CD4-positive, CD25-positive, alpha-beta regulatory T cell (primary cell): ENCODE data around the gene PPP1R2B. TPM values are rescaled to one million over a fixed set of nuclear protein-coding genes. Genes with fewer than 3 reads are reported as not detected.
"Not testable (repeated sequence)": the region's sequence is repeated elsewhere in the genome, so short reads cannot be mapped to it uniquely, and the experiment has no call there.

Source experiments
- ATAC-seq, 2 donors: fragments of 150-1000 bp; cut with Tn5 transposase; one replicate each; pipeline ENCODE4 v1.10.0; 2021; ENCODE audit warnings: low read depth in 2 of 2, moderate number of reproducible peaks in 2 of 2, moderate library complexity in 1 of 2
- DNase-seq, 3 donors: peaks; one replicate each; pipeline versions ENCODE4 v3.0.0 to v3.0.0-alpha.2; 2012 to 2022; ENCODE audit warnings: mixed read lengths in 1 of 3
- H3K27ac ChIP-seq: one replicate; pipeline ENCODE4 v1.7.0; 2013; ENCODE audit warnings: mild to moderate bottlenecking, low read length; ENCODE audit not compliant: insufficient read depth, poor library complexity, severe bottlenecking
- H3K27me3 ChIP-seq: one replicate; pipeline ENCODE4 v1.7.0; 2013; ENCODE audit warnings: low read length; ENCODE audit not compliant: control insufficient read depth, insufficient read depth
- H3K36me3 ChIP-seq: one replicate; pipeline ENCODE4 v1.7.0; 2013; ENCODE audit warnings: mild to moderate bottlenecking, low read length, moderate library complexity; ENCODE audit not compliant: control insufficient read depth, insufficient read depth
- H3K4me1 ChIP-seq: 2 replicates; pipeline ENCODE4 v1.7.0; 2013; ENCODE audit warnings: mild to moderate bottlenecking, low read length; ENCODE audit not compliant: insufficient read depth, control insufficient read depth, poor library complexity, severe bottlenecking
- H3K4me3 ChIP-seq: one replicate; pipeline ENCODE4 v1.7.0; 2013; ENCODE audit warnings: low read depth, mild to moderate bottlenecking, low read length, moderate library complexity
- H3K9me3 ChIP-seq, 2 experiments: 1 replicate in 1 of 2; 2 replicates in 1 of 2; pipeline ENCODE4 v1.7.0; 2013; ENCODE audit warnings: low read length in 2 of 2, mild to moderate bottlenecking in 1 of 2, moderate library complexity in 1 of 2; ENCODE audit not compliant: control insufficient read depth in 2 of 2
- H3K27ac Mint-ChIP-seq, 3 donors: one replicate each; pipeline ENCODE4 v1.8.0; 2020 to 2022; ENCODE audit warnings: mild to moderate bottlenecking in 3 of 3, mixed read lengths in 3 of 3, moderate library complexity in 2 of 3
- H3K27me3 Mint-ChIP-seq: one replicate; pipeline ENCODE4 v1.8.0; 2022; ENCODE audit warnings: mild to moderate bottlenecking, mixed read lengths
- H3K36me3 Mint-ChIP-seq: one replicate; pipeline ENCODE4 v1.8.0; 2020; ENCODE audit warnings: mixed read lengths
- H3K4me1 Mint-ChIP-seq, 4 donors: one replicate each; pipeline ENCODE4 v1.8.0; 2020 to 2022; ENCODE audit warnings: mixed read lengths in 4 of 4, mild to moderate bottlenecking in 1 of 4
- H3K4me3 Mint-ChIP-seq, 4 donors: one replicate each; pipeline ENCODE4 v1.8.0; 2020 to 2022; ENCODE audit warnings: mild to moderate bottlenecking in 4 of 4, mixed read lengths in 4 of 4, moderate library complexity in 3 of 4
- H3K9me3 Mint-ChIP-seq, 7 donors: one replicate each; pipeline ENCODE4 v1.8.0; 2020 to 2022; ENCODE audit warnings: mixed read lengths in 7 of 7, mild to moderate bottlenecking in 3 of 7, moderate library complexity in 2 of 7
- polyA plus RNA-seq, 4 donors: library from polyadenylated mRNA; unstranded; fragments of 300-500 nt; fragmentation: Illumina TruSeq; gene quantifications; one replicate each; pipeline ENCODE4 v1.2.3, GENCODE V29; 2021
- total RNA-seq: library from RNA; stranded (reverse); gene quantifications from one replicate; pipeline ENCODE4 v1.2.3, GENCODE V29; 2022

The PPP1R2B gene
- total and polyA plus RNA-seq, 5 donors from 2014 or later = 0.10 to 1.0 (median 0.17) TPM

DNA sequence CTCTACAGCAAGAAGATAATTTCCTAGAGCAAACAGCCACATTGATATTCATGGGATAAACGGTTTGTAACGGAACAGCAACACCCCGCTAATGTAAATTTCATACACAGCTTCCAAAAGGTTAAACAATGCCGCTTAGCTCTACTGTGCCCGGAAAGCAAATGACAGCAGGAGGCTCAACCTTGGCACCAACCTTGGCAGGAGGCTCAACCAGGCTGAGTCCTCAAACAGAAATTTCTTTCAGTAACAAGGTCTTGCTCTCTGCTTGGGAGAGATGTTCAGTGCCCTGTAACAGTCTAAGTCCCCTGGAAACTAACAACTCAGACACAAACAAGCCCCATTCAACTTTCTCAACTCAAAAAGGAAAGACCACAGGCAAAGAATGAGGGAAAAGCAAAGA, 11.1 kb upstream of the PPP1R2B start:
- H3K36me3 Mint-ChIP-seq = no peaks in the 10 kb centered on the region
- ATAC-seq = no peak
- Histone ChIP-seq H3K4me1 (no peaks in the 10 kb centered on the region), H3K36me3 (no peaks in the 10 kb centered on the region), H3K27me3 (no peaks in the 10 kb centered on the region), H3K27ac (no peak overlapping the region), H3K4me3 (no peak overlapping the region), H3K9me3 (no peaks in the 10 kb centered on the region)
- no peak for DNase-seq
- H3K4me1 Mint-ChIP-seq = peaks cover 0 to 2% (median 0%) of the 10 kb centered on the region in 4 donors
- H3K27ac Mint-ChIP-seq = no peak overlapping the region
- peaks cover 20% of the 10 kb centered on the region for H3K27me3 Mint-ChIP-seq
- H3K4me3 Mint-ChIP-seq = no peak overlapping the region
- H3K9me3 Mint-ChIP-seq = no peaks in the 10 kb centered on the region

GRCh38 chr5:156841737-156842136, 8.4 kb upstream of the PPP1R2B start:
- peaks cover 6% of the 10 kb centered on the region for H3K27me3 Mint-ChIP-seq
- H3K27ac ChIP-seq = no peak overlapping the region
- no peak overlapping the region for H3K4me3 Mint-ChIP-seq

GRCh38 chr5:156846914-156847313, 3.2 kb upstream of the PPP1R2B start:
- no peak overlapping the region for H3K4me3 ChIP-seq
- H3K27me3 ChIP-seq = peaks cover 5% of the 10 kb centered on the region
- H3K4me1 ChIP-seq = no peaks in the 10 kb centered on the region
- H3K36me3 ChIP-seq = no peaks in the 10 kb centered on the region
- Mint-ChIP-seq H3K27me3 (peaks cover 33% of the 10 kb centered on the region), H3K27ac (no peak overlapping the region), H3K36me3 (no peaks in the 10 kb centered on the region), H3K4me3 (no peak overlapping the region), H3K4me1 (no peaks in the 10 kb centered on the region), H3K9me3 (peaks cover 0 to 23% (median 12%) of the 10 kb centered on the region in 7 donors)
- no peak for DNase-seq
- H3K9me3 ChIP-seq = peaks cover 4 to 9% of the 10 kb centered on the region in 2 experiments
- no peak for ATAC-seq
- H3K27ac ChIP-seq = no peak overlapping the region

More at GRCh38 chr5:156841737-156842136, 8.4 kb upstream of the PPP1R2B start:
- Histone ChIP-seq H3K36me3 (no peaks in the 10 kb centered on the region), H3K27me3 (peaks cover 3% of the 10 kb centered on the region), H3K4me3 (no peak overlapping the region), H3K9me3 (no peaks in the 10 kb centered on the region), H3K4me1 (no peaks in the 10 kb centered on the region)
- DNase-seq (no peak), ATAC-seq (no peak)
- Mint-ChIP-seq H3K4me1 (no peaks in the 10 kb centered on the region), H3K36me3 (no peaks in the 10 kb centered on the region), H3K9me3 (peaks cover 0 to 5% (median 0%) of the 10 kb centered on the region in 7 donors), H3K27ac (no peak overlapping the region)

DNA sequence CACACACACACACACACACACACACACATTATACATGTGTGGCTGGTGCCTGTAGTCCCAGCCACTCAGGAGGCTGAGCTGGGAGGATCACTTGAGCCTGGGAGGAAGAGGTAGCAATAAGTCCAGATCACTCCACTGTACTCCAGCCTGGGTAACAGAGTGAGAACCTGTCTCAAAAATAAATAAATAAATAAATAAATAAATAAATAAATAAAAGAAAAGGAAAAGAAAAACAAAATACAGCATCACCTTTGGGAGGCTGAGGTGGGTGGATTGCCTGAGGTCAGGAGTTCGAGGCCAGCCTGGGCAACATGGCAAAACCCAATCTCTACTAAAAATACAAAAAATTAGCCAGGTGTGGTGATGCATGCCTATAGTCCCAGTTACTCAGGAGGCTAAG, 1.6 kb upstream of the PPP1R2B start:
- not testable (repeated sequence) for H3K4me3 Mint-ChIP-seq

DNA sequence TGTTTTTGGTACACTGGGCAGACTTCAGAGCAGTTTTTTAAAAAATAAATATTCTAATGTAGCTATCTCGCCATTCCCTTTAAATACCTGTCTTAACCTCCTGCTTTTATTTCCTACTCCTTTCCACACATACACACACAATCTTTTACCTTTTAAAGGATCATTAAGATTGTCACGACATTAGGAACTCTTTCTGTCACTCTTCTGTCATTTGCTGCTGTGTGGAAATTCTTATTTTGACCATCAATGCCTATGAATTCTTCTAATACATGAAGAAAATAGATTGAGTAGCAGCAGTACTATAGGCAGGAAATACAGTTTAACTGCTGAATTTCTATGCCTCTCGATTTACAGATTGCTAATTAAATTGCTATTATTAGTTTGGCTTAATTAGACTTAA, 1.8 kb downstream of the PPP1R2B start:
- Mint-ChIP-seq H3K4me1 (no peaks in the 10 kb centered on the region), H3K4me3 (no peak overlapping the region), H3K27ac (no peak overlapping the region), H3K9me3 (peaks cover 0 to 44% (median 19%) of the 10 kb centered on the region in 7 donors), H3K27me3 (peaks cover 36% of the 10 kb centered on the region), H3K36me3 (no peaks in the 10 kb centered on the region)
- DNase-seq (no peak), ATAC-seq (no peak)
- no peak overlapping the region for H3K27ac ChIP-seq
- H3K4me1 ChIP-seq = no peaks in the 10 kb centered on the region
- peaks cover 9 to 18% of the 10 kb centered on the region in 2 experiments for H3K9me3 ChIP-seq
- peaks cover 2% of the 10 kb centered on the region for H3K27me3 ChIP-seq
- H3K36me3 ChIP-seq = no peaks in the 10 kb centered on the region
- H3K4me3 ChIP-seq = no peak overlapping the region

More for the DNA sequence above, 1.6 kb upstream of the PPP1R2B start:
- not testable (repeated sequence) for H3K9me3 ChIP-seq, H3K4me1 ChIP-seq, DNase-seq, H3K4me1 Mint-ChIP-seq, H3K4me3 ChIP-seq, H3K27ac ChIP-seq, H3K36me3 Mint-ChIP-seq, H3K36me3 ChIP-seq, H3K27me3 ChIP-seq, ATAC-seq, H3K27ac Mint-ChIP-seq
- peaks cover 29% of the 10 kb centered on the region for H3K27me3 Mint-ChIP-seq
- peaks cover 0 to 26% (median 12%) of the 10 kb centered on the region in 7 donors for H3K9me3 Mint-ChIP-seq

GRCh38 chr5:156853055-156853454, 3.0 kb downstream of the PPP1R2B start:
- not testable (repeated sequence) for H3K27me3 ChIP-seq, H3K4me1 ChIP-seq, H3K27ac ChIP-seq, H3K36me3 ChIP-seq, H3K36me3 Mint-ChIP-seq, H3K4me3 Mint-ChIP-seq, ATAC-seq, H3K4me1 Mint-ChIP-seq, H3K27ac Mint-ChIP-seq, H3K4me3 ChIP-seq, DNase-seq
- H3K9me3 Mint-ChIP-seq = peaks cover 0 to 38% (median 19%) of the 10 kb centered on the region in 7 donors
- H3K9me3 ChIP-seq = peaks cover 9 to 18% of the 10 kb centered on the region in 2 experiments
- peaks cover 32% of the 10 kb centered on the region for H3K27me3 Mint-ChIP-seq

DNA sequence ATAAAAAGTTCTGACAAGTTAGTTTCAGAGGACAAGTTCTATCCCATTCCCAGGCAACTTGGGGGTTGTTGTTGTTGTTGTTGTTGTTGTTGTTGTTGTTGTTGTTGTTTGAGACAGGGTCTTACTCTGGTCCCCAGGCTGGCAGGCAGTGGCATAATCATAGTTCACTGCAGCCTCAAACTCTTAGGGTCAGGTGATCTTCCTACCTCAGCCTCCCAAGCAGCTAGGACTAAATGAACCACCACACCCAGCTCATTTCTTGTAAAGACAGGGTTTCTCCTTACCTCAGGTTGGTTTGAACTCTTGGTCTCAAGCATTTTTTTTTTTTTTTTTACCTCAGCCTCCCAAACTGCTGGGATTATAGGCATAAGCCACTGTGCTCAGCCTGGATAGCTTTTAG, 15.3 kb downstream of the PPP1R2B start:
- Mint-ChIP-seq H3K4me3 (no peak overlapping the region), H3K4me1 (peaks cover 0 to 14% (median 6%) of the 10 kb centered on the region in 4 donors), H3K36me3 (peaks cover 2% of the 10 kb centered on the region), H3K27me3 (peaks cover 19% of the 10 kb centered on the region), H3K27ac (no peak overlapping the region), H3K9me3 (peaks cover 0 to 6% (median 5%) of the 10 kb centered on the region in 7 donors)
- H3K4me3 ChIP-seq = no peak overlapping the region
- peak in 1 of 3 donors; percentile 36 for DNase-seq
- H3K9me3 ChIP-seq = peaks cover 0 to under 1% of the 10 kb centered on the region in 2 experiments
- H3K27ac ChIP-seq = no peak overlapping the region
- peaks cover 3% of the 10 kb centered on the region for H3K27me3 ChIP-seq
- ATAC-seq = no peak
- H3K4me1 ChIP-seq = no peaks in the 10 kb centered on the region
- H3K36me3 ChIP-seq = no peaks in the 10 kb centered on the region

GRCh38 chr5:156870498-156870839, 20.4 kb downstream of the PPP1R2B start:
- ATAC-seq = no peak
- Mint-ChIP-seq H3K9me3 (peaks cover 3 to 18% (median 9%) of the 10 kb centered on the region in 7 donors), H3K36me3 (peaks cover 3% of the 10 kb centered on the region), H3K27ac (no peak overlapping the region), H3K4me1 (peaks cover 0 to 11% (median 6%) of the 10 kb centered on the region in 4 donors), H3K27me3 (peaks cover 14% of the 10 kb centered on the region), H3K4me3 (no peak overlapping the region)
- DNase-seq = no peak
- H3K27ac ChIP-seq = no peak overlapping the region
- no peaks in the 10 kb centered on the region for H3K4me1 ChIP-seq
- no peaks in the 10 kb centered on the region for H3K36me3 ChIP-seq
- H3K9me3 ChIP-seq = peaks cover 7 to 11% of the 10 kb centered on the region in 2 experiments
- H3K4me3 ChIP-seq = no peak overlapping the region
- peaks cover 3% of the 10 kb centered on the region for H3K27me3 ChIP-seq
